ENCODE results near the gene TMEM255B. TPM values are rescaled to one million over a fixed set of nuclear protein-coding genes. Genes with fewer than 3 reads are reported as not detected.

The TMEM255B gene
- total RNA-seq, 1 donor from 2014 or later = 2.9 TPM

GRCh38 chr13:113802090-113802531 is 43.1 kb downstream of the TMEM255B start:
- intact Hi-C loops (cut with micrococcal nuclease) = no loop called here

GRCh38 chr13:113802761-113803160 is 43.7 kb downstream of the TMEM255B start:
- intact Hi-C loops (cut with micrococcal nuclease) = no loop called here

- intact Hi-C loops (cut with micrococcal nuclease) = no loop called here
These were observed 44.5 kb downstream of the TMEM255B start for GRCh38 chr13:113803409-113804016.

- intact Hi-C loops (cut with micrococcal nuclease) = no loop called here
These were observed 45.1 kb downstream of the TMEM255B start for GRCh38 chr13:113804017-113804702.

- intact Hi-C loops (cut with micrococcal nuclease) = no loop called here
These were observed 45.8 kb downstream of the TMEM255B start for GRCh38 chr13:113804703-113805430.

- intact Hi-C loops (cut with micrococcal nuclease) = no loop called here
These were observed 46.5 kb downstream of the TMEM255B start for GRCh38 chr13:113805431-113806103.

- intact Hi-C loops (cut with micrococcal nuclease) = no loop called here
These were observed 47.1 kb downstream of the TMEM255B start for GRCh38 chr13:113806104-113806471.

GRCh38 chr13:113806526-113806925 is 47.5 kb downstream of the TMEM255B start:
- intact Hi-C loops (cut with micrococcal nuclease) = no loop called here

GRCh38 chr13:113808058-113808834 is 49.2 kb downstream of the TMEM255B start:
- intact Hi-C loops (cut with micrococcal nuclease) = no loop called here

- intact Hi-C loops (cut with micrococcal nuclease) = no loop called here
These were observed 50.9 kb downstream of the TMEM255B start for GRCh38 chr13:113809934-113810333.

- intact Hi-C loops (cut with micrococcal nuclease) = no loop called here
These were observed 51.6 kb downstream of the TMEM255B start for GRCh38 chr13:113810640-113811039.

- intact Hi-C loops (cut with micrococcal nuclease) = no loop called here
These were observed 52.3 kb downstream of the TMEM255B start for GRCh38 chr13:113811081-113811928.

- intact Hi-C loops (cut with micrococcal nuclease) = no loop called here
These were observed 53.4 kb downstream of the TMEM255B start for GRCh38 chr13:113812178-113813040.

- intact Hi-C loops (cut with micrococcal nuclease) = no loop called here
These were observed 54.2 kb downstream of the TMEM255B start for GRCh38 chr13:113813070-113813748.

GRCh38 chr13:113813749-113814434 is 54.9 kb downstream of the TMEM255B start:
- intact Hi-C loops (cut with micrococcal nuclease) = no loop called here

GRCh38 chr13:113814435-113814821 is 55.4 kb downstream of the TMEM255B start:
- intact Hi-C loops (cut with micrococcal nuclease) = no loop called here

- intact Hi-C loops (cut with micrococcal nuclease) = loop anchor here (5.0 kb wide), 1 partner anchor 332 kb away; no protein-coding TSS in a partner anchor
These were observed 56.4 kb downstream of the TMEM255B start for GRCh38 chr13:113815151-113816058.

Measured in T-helper 2 cell treated with Interferon-gamma antibody and Interleukin-4, amounts not matched to agents 100 ng/mL and 5 ng/mL, for 36 hours (primary cell).